HFFc6 (cell line): ENCODE results near the gene FOXP1. TPM values are rescaled to one million over a fixed set of nuclear protein-coding genes. Genes with fewer than 3 reads are reported as not detected.

Experiments used
- DNase-seq: peaks from one replicate; pipeline ENCODE4 v3.0.0-alpha.2; 2018
- H3K27ac Mint-ChIP-seq: 2 replicates; pipeline ENCODE4 v1.8.0; 2020; ENCODE audit warnings: mild to moderate bottlenecking, mixed read lengths
- H3K27me3 Mint-ChIP-seq: 2 replicates; pipeline ENCODE4 v1.8.0; 2021; ENCODE audit warnings: mild to moderate bottlenecking, moderate library complexity, mixed read lengths; ENCODE audit not compliant: insufficient read depth
- H3K36me3 Mint-ChIP-seq: 2 replicates; pipeline ENCODE4 v1.8.0; 2021; ENCODE audit warnings: low read depth, mixed read lengths
- H3K4me1 Mint-ChIP-seq: 2 replicates; pipeline ENCODE4 v1.8.0; 2020; ENCODE audit warnings: low read depth, mixed read lengths
- H3K4me3 Mint-ChIP-seq: 2 replicates; pipeline ENCODE4 v1.8.0; 2020; ENCODE audit warnings: mild to moderate bottlenecking, moderate library complexity, mixed read lengths
- H3K9me3 Mint-ChIP-seq: 2 replicates; pipeline ENCODE4 v1.8.0; 2020; ENCODE audit warnings: mild to moderate bottlenecking, mixed read lengths
- CTCF ChIP-seq: fragments of 200-600 bp; sonication (generic); IDR thresholded peaks from 2 replicates; pipeline ENCODE4 v1.5.0; 2021; ENCODE audit warnings: antibody characterized with exemption, mild to moderate bottlenecking
- total RNA-seq, 6 experiments: library from RNA; stranded (reverse); fragmentation: NEBNext Ultra II Directional; extraction: Animal tissue kit (Norgen Biotek cat#: 25700); gene quantifications; 2 replicates in 1 of 6; 3 replicates in 5 of 6; pipeline ENCODE4 v1.2.3, GENCODE V29; 2021

The FOXP1 gene
- total RNA-seq, 6 experiments from 2014 or later, result 32.2 to 59.3 (median 52.0) TPM

GRCh38 chr3:71476950-71477349 lies 106.6 kb downstream of the FOXP1 start:
- H3K27me3 Mint-ChIP-seq, result no peaks in the 10 kb centered on the region
- no peak for TF ChIP-seq CTCF
- H3K4me1 Mint-ChIP-seq, result peaks cover 10% of the 10 kb centered on the region; the same call in 1 of the 2 replicates
- peaks cover 25% of the 10 kb centered on the region for H3K36me3 Mint-ChIP-seq
- no peak overlapping the region for H3K27ac Mint-ChIP-seq
- DNase-seq, result no peak
- H3K4me3 Mint-ChIP-seq, result no peak overlapping the region
- H3K9me3 Mint-ChIP-seq, result peaks cover 5% of the 10 kb centered on the region; the same call in 1 of the 2 replicates

- no peak for DNase-seq
- Mint-ChIP-seq H3K27me3 (peaks cover 2% of the 10 kb centered on the region; the same call in 1 of the 2 replicates), H3K4me1 (peaks cover 15% of the 10 kb centered on the region), H3K4me3 (no peak overlapping the region), H3K9me3 (peaks cover 5% of the 10 kb centered on the region; the same call in 1 of the 2 replicates), H3K36me3 (peaks cover 26% of the 10 kb centered on the region), H3K27ac (no peak overlapping the region)
- TF ChIP-seq CTCF, result no peak
Observed at GRCh38 chr3:71469138-71469435, 114.4 kb downstream of the FOXP1 start.

- Mint-ChIP-seq H3K4me1 (peaks cover 15% of the 10 kb centered on the region), H3K9me3 (peaks cover 5% of the 10 kb centered on the region; the same call in 1 of the 2 replicates), H3K27me3 (peaks cover 2% of the 10 kb centered on the region; the same call in 1 of the 2 replicates), H3K27ac (no peak overlapping the region), H3K4me3 (no peak overlapping the region), H3K36me3 (peaks cover 25% of the 10 kb centered on the region)
- DNase-seq, result no peak
- no peak for TF ChIP-seq CTCF
Observed at GRCh38 chr3:71468311-71469137, 115.0 kb downstream of the FOXP1 start.

- Mint-ChIP-seq H3K27ac (no peak overlapping the region), H3K36me3 (peaks cover 13% of the 10 kb centered on the region), H3K27me3 (peaks cover 2% of the 10 kb centered on the region; the same call in 1 of the 2 replicates), H3K4me1 (peaks cover 30% of the 10 kb centered on the region), H3K4me3 (no peak overlapping the region), H3K9me3 (no peaks in the 10 kb centered on the region)
- TF ChIP-seq CTCF, result no peak
- DNase-seq, result no peak
Observed at GRCh38 chr3:71466483-71466882, 117.0 kb downstream of the FOXP1 start.

- H3K36me3 Mint-ChIP-seq, result peaks cover 13% of the 10 kb centered on the region
- no peak for TF ChIP-seq CTCF
- no peak for DNase-seq
- no peak overlapping the region for H3K27ac Mint-ChIP-seq
- no peaks in the 10 kb centered on the region for H3K9me3 Mint-ChIP-seq
- H3K27me3 Mint-ChIP-seq, result peaks cover 2% of the 10 kb centered on the region; the same call in 1 of the 2 replicates
- peaks cover 39% of the 10 kb centered on the region for H3K4me1 Mint-ChIP-seq
- no peak overlapping the region for H3K4me3 Mint-ChIP-seq
Observed at GRCh38 chr3:71465371-71466036, 118.0 kb downstream of the FOXP1 start.
